NCI-H748 (cell line): ENCODE data around the gene KLHL29.
A peak's percentile ranks its signal among the peaks of the same experiment; 100 is the strongest.

Source experiments
- DNase-seq: peaks from one replicate; lab custom pipeline; 2025; ENCODE audit not compliant: unreplicated experiment; lab: John Stamatoyannopoulos, UW

Gene KLHL29

DNA sequence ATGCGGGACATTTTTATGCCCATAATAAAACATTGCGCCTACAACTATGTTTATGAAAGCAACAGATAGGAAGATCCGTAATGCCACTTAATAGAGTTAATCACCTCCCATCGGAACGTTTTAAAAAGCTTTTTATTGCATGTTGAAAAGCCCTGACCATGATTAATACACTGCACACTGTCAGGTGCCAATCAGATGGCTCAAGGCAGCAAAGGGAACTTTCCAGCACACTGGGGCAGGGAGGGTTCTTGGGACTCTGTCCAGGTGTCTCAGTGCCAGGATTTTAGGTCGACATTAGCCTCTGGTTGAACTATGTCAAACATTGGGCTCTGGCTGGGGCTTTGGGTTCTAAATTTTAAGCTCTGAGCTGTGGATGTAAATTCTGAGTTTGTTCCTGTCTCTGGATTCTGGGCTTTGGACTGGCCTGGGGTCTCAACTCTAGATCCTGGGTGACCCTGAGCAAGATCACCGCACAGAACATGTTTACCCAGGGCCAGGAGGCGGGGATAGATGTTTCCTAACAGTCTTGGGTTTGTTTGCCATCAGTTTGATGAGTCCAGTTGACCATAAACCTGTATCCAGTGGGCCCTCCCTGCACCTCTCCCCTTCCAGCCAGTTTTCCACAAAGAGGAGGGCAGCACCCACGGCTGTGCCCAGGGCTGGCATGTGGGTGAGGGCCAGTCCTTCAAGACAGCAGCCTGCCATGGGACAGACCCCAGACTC, 279.2 kb downstream of the KLHL29 start:
- DNase-seq = no peak

DNA sequence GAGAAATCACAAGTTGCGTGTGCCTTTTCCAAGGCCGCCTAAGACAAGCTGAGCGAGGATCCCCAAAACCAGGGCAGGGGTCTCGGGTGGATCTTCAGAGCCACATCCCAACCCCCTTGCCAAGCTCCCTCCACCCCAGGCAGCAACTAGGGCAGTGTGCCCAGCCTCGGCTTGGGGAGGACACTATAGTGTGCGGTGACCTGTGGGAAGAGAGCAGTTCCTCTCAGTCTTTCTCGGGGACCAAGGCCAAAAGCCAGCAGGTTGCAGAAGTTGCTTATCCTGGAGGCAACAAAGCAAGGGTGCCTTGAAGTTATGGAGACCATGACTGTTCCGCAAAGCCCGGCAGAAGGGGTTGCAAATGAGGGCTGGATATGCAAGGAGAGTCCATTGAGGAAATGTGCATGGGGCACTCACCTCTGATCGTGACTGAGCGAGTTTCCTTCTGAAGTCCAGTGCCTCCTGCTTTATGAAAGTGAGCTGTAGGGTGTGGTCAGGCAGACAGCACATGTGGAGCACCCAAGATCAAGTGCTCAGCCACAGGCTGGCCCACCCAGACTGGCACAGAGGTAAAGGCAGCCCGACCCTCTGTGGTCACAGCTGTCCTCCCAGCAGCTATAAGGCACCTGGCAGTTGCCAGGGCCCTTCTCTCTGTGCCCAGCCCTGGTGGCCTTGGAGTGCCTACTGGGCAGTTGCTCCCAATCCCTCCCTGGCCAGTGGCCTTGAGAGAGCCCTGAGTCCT, 281.4 kb downstream of the KLHL29 start:
- no peak for DNase-seq

DNA sequence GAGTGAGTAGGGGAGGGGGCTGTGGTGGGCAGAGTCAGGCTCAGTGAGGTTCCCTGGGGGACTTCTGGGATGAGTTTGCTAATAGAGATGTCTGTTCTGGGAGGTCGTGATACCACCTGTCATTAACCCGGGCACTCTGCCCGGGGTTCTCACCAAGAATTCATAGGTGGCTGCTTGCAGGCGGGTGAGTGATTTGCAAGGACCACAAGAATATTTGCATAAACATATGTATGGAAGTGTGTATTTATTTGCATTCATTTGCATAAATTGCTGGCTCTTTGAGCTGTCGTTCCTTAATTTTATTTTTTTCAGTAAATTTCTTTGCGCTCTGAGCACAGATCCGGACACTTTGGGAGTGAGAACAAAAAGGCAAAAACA, 282.0 kb downstream of the KLHL29 start:
- DNase-seq = no peak

DNA sequence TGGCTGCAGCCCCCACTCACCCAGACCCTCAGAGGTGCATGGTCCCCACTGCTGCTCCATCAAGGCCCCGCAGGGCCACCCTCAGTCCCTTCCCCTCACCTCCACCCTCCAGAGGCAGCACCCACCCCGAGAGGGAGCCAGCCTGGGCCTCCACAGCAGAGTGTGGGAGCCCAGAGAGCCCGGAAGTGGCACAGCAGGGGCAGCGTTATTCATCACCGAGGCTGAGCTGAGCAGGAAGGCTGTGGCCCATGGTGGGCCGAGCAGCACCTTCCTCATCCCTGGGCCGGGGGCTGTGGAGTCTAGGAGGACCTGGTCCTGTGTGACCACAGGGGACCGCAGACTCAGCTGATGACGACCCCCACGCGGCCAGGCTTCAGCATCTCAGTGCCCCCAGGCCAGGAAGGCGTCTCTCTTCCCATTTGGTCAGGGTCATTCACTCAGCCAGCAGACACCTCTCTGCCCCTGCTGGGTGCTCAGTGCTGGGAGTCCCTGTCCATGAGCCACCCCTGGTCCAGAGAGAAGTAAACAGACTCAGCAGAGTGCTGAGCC, 283.9 kb downstream of the KLHL29 start:
- DNase-seq = no peak

DNA sequence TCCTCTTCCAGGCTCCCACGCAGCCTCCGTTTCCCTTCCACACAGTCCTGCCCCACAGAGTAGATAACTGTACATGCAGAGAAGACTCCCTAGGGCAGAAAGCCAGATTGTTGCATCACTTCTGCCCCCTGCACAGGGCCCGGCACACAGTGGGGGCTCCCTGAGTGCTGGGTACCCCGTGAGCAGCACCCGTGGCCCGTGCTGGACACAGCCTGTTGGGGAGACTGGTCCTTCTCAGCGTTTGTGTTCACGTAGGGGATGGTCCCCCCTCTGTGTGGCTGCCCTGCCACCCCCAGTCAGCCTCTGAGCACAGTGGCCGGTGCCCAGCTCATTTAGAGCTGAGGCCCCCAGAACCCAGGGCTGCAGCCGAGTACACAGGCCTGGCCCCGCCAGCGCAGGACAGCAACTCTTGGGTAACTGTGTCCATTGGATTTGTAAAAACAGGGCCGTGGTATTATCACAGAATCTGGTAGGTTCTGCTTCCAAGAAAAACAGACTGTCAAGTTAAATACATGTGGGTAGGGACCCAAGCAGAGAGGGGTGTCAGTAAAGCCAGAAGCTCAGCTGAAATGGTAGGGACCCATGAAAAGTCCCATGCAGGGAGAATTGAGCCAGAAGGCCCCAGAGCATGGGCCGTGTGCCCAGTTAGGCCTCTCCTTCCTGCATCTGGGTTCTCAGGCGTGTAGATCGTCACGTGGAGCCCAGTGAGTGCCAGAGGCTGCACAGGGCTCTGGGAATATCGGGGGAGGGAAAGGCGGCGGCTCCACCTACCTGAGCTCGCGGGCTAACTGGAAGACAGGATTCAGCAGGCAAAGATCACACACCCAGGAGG, 284.6 kb downstream of the KLHL29 start:
- DNase-seq = peak; percentile 12

DNA sequence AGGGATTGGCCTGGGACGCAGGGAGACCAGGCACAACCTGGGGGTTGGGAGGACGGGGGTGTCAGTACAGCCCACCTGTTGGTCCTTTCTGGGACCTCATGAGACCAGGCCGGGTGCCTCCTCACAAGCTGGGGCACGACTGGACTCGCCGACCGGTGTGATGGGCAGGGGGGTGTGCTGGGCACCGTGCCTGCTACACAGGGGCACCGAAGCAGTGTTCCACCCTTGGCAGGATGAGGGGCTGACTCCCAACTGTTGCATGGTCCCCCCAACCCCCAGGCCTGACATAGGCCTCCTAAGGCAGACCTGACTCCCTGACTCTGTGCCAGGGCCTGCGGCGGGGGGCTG, 285.2 kb downstream of the KLHL29 start:
- no peak for DNase-seq

DNA sequence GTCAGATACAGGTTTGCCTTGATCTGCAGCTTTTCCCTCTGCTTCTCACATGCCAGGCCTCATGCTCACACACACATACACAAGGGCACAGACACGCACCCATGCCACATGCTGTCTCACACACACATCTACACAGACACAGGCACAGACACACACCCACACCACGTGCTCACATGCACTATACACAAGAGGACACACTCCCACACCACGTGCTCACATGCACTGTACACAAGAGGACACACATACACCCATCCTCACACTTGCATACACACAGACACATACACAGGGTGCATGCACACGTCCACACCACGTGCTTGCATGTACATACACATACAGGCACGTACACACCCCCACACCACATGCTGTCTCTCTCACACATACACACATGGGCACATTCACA, 288.1 kb downstream of the KLHL29 start:
- DNase-seq = no peak

DNA sequence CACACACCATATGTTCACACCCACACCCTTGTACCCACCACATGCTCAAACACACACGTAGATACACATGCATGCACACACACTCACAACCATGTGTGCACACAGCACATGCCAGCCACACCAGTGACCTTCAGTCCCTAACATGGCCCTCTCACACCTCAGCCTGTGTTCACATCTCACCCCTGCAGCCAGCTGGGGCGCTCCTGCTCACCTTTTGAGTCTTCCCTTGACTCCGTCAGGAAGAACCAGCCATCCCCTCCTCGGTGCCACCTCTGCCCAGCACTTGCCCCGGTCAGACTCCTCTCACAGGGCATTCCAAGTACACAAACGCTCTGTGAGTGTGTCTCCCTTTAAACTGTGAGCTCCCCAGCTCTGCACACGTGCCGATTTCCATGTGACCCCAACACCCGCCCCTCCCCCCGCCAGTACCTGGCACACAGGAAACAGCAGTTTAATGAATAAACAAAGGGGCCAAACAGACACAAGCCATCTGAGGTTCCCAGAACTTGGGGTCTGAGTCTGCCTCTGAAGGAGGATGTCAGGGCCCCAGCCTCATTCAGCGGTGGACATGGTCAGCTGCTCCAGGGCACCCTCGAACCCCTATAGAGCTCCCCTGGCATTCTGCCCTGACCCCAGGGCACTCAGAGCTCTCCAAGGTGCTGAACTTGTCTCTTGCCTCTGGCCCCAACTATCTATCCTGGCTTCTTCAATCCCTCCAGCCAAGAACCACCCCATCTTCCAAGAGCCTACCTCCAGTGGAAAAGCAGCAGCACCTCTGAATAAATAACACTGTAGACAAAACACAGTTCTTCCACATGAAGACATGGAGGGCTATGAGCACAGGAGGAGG, 289.1 kb downstream of the KLHL29 start:
- DNase-seq = peak; percentile 16

DNA sequence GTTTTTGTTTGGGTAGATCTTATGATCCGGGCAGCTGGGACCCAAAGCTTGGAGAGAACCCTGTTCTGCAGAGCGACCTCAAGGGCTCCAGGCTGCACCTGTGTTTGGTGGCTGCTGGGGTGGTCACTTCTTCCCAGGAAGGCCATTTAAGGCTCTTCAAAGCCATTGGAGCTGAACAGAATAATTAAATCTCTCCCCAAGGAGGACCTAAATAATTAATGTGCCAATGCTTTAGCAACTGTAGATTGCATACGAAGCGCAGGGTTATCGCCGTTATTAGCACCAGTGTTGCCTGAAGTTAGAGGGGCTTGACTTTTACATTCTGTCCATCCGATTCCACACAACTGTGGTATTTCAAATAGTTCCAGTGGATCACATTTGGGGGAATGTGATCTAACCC, 290.5 kb downstream of the KLHL29 start:
- DNase-seq = no peak

DNA sequence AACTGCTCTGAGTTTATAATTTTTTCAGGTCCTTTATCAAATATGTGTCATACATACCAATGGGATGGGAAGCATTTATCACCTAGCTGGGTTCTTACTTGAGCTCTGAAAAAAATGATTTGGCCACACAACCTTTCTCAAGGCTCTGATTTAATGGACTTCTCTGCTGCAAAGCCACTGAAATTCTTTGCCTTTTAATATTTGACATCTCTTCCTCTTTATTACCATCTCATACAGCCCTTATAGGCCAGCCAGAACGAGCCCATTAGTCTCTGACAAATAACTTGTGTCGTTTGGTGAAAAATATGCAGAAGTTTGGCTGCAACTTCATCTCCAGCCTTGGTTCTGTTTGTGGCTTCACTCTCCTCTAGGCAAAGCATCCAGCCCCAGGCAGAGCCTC, 292.9 kb downstream of the KLHL29 start:
- DNase-seq = no peak

DNA sequence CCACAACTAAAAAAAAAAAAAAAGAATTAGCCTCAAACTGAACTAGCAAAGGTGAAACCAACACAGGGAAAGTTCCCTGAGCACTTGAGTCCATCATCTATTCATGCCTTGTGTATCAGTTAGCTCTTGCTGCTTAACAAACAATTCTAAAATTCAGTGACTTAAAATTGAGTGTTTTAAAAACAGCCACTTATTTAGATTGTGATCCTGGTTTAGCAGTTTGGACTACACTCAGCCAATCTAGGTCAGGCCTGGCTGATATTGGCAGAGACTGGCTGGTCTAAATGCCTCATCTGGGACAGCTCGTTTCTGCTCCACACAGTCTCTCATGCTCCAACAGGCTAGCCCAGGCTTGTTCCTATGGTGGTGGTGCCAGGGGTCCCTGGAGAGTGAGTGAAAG, 294.1 kb downstream of the KLHL29 start:
- no peak for DNase-seq

DNA sequence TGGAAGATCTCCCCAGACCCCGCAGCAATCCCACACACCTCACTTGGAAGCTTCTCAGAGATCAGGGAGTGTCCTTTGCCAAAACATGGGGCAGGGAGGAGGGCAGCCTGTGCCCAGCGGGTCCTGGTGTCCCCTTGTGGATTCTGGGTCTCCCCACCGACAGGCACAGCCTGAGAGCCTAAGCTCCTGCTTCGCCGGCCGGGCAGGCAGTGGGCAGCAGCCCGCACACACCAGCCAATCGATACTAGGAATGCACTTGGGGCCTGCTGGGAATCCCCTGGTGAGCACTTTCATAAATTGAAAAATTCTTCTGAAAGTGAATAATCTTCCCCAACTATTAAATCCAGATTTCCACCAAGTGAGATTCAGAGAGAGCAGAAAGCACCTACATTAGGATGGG, 296.0 kb downstream of the KLHL29 start:
- DNase-seq = no peak

DNA sequence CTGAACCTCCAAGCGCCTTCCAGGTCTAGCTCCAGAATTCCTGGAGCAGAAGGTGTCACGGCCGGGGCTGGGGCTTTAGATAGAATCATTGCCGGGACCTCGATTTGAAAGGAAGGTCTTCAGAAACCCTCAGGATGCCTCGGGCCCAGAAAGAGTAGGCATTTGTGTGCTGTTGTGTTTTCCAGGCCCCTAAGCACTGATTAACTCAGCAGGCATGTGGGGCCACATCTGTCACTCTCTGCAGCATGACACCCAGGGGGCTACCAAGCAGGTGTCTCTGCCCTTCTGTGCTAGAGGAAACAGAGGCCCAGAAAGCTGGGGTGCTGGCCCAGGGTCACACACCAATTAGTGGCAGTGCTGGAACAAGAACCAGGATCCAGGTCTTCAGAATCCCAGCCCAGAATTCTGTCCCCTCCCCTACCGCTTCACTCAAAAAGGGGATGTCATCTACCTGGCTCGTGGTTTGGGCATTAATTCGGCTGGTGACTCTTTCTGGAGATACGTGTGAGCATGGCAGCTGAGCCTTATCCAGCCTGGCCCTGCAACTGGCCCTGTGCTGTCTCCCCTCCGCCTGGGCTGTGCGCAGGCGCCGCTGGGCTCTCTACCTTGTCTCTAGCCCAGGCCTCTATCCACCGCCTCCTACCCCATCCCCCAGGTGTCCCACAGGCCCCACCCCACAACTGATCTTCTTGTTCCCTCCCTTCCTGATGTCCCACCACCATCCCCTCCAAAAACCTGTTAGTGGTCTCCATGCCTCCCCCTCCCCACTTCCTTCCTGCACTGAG, 296.6 kb downstream of the KLHL29 start:
- DNase-seq = no peak

DNA sequence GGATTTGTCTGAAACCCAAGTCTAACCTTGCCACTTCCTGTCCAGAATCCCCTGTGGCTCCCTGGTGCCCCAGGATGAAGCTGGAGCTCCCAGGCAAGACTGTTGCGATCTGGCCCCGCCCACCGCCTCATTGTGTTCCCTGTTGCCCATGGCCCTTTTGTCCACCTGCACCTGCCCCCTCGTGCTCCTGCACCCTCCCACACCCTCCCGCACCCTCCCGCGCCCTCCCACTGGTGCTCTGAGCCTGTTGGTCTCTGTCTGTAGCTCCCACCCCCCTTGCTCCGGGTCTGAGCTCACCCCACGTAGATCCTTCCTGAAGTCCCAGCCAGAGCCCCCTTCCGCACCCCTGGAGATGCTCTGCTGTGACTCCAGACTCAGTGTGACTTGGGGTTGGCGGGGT, 297.5 kb downstream of the KLHL29 start:
- no peak for DNase-seq

DNA sequence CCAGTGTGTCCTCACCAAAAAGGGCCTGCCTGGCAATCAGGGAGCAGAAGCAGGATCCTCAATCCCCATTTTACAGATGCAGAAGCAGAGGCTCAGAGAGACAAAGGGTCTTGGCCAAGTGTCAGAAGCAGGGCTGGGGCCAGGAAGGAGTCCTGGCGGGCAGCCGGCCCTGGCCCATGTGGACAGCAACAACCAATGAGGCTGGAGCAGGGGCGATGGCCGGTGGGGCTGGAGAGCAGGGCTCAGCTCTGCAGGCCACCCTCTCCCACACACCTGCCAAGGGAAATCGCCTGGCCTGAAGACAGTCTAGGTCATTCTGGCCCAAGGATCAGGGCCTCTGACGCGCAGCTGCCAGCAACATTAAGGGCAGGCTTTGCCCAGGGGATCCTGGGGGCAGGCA, 298.0 kb downstream of the KLHL29 start:
- DNase-seq = no peak

DNA sequence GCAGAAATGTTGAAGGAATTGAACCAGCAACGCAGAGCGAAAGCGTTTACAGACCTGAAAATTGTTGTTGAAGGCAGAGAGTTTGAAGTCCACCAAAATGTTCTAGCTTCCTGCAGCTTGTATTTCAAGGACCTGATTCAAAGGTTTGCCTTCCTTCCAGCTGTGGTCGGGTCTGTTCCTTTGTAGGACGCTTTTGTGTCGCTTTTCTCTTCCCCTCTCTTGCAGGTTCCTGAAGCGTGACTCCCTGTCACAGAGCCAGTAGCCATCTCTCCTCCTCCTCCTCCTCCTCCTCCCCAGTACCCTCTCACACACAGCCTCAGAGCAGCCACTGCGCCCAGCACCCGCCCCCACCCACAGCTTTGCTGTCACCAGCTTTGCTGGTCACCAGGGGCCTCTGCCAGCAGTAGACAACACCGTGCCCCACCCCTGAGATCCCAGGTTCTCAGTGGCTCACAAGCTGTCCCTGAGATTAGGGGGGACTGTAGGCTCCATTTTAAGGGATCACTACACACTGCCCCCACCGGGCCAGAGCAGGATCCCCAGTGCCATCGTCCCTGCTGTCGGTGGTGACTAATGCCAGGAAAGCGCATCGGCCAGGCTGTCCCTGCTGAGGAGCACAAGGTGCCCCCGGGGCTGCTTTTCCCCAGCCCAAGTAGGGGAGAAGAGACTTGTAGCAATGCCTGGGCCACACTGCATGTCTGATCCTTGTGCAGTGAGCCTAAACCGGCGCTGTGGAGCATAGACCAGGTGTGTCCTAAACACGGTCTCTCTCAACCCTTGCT, 299.6 kb downstream of the KLHL29 start:
- no peak for DNase-seq

DNA sequence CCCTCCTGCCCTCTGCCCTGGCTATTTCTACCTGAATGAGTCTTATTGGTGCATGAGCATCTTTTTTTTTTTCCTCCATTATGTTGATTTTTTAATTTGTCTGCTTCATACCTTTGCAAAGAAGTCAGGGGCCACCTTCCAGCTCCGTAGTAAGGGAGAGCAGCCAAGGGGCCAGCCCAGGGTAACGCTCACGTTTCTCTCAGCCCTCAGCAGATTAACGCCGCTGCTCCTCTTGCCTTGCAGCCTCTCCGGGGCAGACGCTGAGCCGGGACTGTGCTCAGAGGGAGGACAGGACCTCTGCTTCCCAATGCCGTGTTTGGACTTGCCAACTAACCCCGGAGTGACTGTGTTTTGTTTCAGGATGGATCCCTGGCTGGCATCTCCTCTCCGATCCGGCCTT, 300.2 kb downstream of the KLHL29 start:
- no peak for DNase-seq

DNA sequence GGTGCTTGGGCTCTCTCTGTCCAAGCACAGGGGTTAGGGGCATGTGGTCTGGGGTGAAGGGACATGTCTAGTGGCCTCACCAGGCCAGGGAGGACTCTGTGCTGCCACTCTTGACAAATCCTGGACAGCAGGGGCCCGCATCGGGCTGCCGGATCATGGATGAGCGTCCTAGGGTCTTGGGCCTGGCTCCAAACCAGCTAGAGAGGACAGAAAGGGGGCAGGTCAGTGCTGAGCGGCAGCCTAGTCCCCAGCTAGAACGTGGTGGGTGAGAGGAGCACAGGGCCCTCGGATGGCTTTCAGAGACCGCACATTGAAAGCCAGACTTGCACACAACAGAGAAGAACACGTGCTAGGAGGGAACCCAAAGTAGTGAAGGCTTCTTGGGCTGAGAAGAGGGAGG, 300.7 kb downstream of the KLHL29 start:
- DNase-seq = no peak

DNA sequence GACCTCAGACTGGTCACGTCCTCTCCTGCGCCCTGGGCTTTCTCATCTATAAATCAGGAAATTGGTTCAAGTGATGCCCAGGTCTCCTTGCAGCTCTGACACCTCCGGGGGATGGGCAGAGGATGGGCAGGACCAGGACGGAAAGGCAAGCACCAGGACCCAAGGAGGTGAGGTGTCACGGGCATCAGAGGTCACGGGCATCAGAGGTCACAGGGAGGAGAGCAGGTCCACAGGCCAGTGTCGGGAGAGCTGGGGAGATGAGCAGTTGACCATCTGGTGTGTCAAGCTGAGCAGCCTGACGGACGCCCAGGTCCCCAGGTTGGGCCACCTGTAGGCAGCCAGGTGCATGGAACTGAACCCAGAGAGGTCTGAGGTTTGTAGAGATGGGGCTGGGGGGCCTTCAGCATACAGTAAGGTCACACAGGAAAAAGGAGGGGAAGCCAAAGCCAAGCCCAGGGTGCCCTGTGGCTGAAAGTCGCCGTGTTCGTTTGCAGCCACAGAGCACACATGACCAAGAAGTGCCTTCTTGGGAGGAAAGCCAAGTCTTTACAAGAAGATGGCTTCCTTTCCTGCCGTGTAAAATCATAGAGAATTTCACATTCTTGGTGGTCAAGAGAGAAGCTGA, 301.5 kb downstream of the KLHL29 start:
- no peak for DNase-seq
